Gastrocnemius medialis (tissue), 4 donors: ENCODE measurements around the gene NEDD4. TPM values are rescaled to one million over a fixed set of nuclear protein-coding genes. Genes with fewer than 3 reads are reported as not detected.

Source experiments
- ATAC-seq, 2 donors: fragments of 150-250 bp; one replicate each; pipeline ENCODE4 v1.9.1; 2016
- DNase-seq, 2 donors: peaks; one replicate each; pipeline ENCODE4 v3.0.0-alpha.2; 2019
- H3K27ac ChIP-seq, 4 donors: fragments of 200-600 bp; sonication (generic); 1 replicate in 1 of 4; 2 replicates in 3 of 4; pipeline ENCODE4 v1.5.1; 2016 to 2018; ENCODE audit warnings: mild to moderate bottlenecking in 2 of 4, moderate library complexity in 1 of 4
- H3K27me3 ChIP-seq, 3 donors: fragments of 200-600 bp; sonication (generic) in 2 of 3; 1 replicate in 1 of 3; 2 replicates in 2 of 3; pipeline versions ENCODE4 v1.5.1 to v1.6.0; 2016 to 2019; ENCODE audit warnings: mild to moderate bottlenecking in 1 of 3, moderate library complexity in 1 of 3
- H3K36me3 ChIP-seq, 2 donors: fragments of 200-600 bp; sonication (generic) in 1 of 2; one replicate each; pipeline ENCODE4 v1.5.1; 2017 to 2018
- H3K4me1 ChIP-seq, 2 donors: fragments of 200-600 bp; sonication (generic) in 1 of 2; one replicate each; pipeline ENCODE4 v1.5.1; 2016 to 2017; ENCODE audit warnings: mild to moderate bottlenecking in 2 of 2
- H3K4me3 ChIP-seq, 4 donors: fragments of 200-600 bp; sonication (generic) in 3 of 4; 1 replicate in 1 of 4; 2 replicates in 3 of 4; pipeline ENCODE4 v1.5.1; 2016 to 2019; ENCODE audit warnings: mild to moderate bottlenecking in 2 of 4
- H3K9me3 ChIP-seq, 3 donors: fragments of 200-600 bp; sonication (generic) in 2 of 3; 1 replicate in 1 of 3; 2 replicates in 2 of 3; pipeline ENCODE4 v1.5.1; 2016 to 2019
- POLR2A ChIP-seq, 2 donors: fragments of 450-650 bp; IDR thresholded peaks; one replicate each; pipeline ENCODE4 v1.6.1; 2017; ENCODE audit warnings: antibody characterized with exemption in 2 of 2, mild to moderate bottlenecking in 2 of 2, moderate library complexity in 2 of 2
- in situ Hi-C, 4 donors: fragments of 200-750 bp; cut with MboI; loops; one replicate each; pipeline versions ENCODE4 v1.15.0 to v1.8.0; 2017; ENCODE audit warnings: low sequenced_read_pairs in 4 of 4
- intact Hi-C: fragments of 100-400 bp; cut with DNase I; formaldehyde crosslinking; loops from one replicate; pipeline ENCODE4 v1.15.1; 2023; ENCODE audit warnings: low total_unique reads
- total RNA-seq, 4 donors: library from RNA; depleted of rRNA; stranded (reverse); fragments of >200 nt; gene quantifications; one replicate each; pipeline versions ENCODE4 v1.1.0 to v1.2.3, GENCODE V29; 2016
- TF ChIP-seq, protein P1 (sequence below), 5 experiments: fragments of 450-650 bp in 3 of 5; fragments of 200-600 bp in 2 of 5; sonication (generic) in 2 of 5; IDR thresholded peaks in 4 of 5; conservative IDR thresholded peaks in 1 of 5; 1 replicate in 4 of 5; 2 replicates in 1 of 5; pipeline ENCODE4 v1.5.1; 2016 to 2019; ENCODE audit warnings: antibody characterized with exemption in 5 of 5, mild to moderate bottlenecking in 3 of 5, moderate library complexity in 3 of 5

NEDD4 gene
- total RNA-seq, 4 donors from 2014 or later, result 45.4 to 475 (median 205) TPM

DNA sequence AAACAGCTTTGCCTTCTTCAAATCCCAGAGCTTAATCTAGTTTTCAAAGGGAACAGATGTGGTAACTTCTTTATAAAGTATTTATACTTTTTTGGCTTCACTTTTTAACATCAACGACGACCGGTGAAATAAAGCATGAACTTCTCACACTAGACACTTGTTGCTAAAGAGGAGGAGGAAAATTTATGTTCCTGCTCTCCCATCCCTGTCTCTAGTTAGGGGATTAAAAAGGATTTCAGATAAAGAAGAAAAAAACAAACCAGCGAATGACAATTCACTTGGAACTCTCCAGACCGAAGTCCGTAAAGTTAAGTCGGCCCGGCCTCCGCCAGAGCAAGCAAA, 672 bp downstream of the NEDD4 start:
- Histone ChIP-seq H3K9me3 (no peaks in the 10 kb centered on the region), H3K27me3 (no peaks in the 10 kb centered on the region), H3K4me3 (peak overlapping the region; percentile 80 to 99 (median 84)), H3K27ac (peak overlapping the region; percentile 85 to 96 (median 88)), H3K4me1 (peaks cover 9% of the 10 kb centered on the region in 2 donors), H3K36me3 (no peaks in the 10 kb centered on the region)
- TF ChIP-seq, protein P1, sequence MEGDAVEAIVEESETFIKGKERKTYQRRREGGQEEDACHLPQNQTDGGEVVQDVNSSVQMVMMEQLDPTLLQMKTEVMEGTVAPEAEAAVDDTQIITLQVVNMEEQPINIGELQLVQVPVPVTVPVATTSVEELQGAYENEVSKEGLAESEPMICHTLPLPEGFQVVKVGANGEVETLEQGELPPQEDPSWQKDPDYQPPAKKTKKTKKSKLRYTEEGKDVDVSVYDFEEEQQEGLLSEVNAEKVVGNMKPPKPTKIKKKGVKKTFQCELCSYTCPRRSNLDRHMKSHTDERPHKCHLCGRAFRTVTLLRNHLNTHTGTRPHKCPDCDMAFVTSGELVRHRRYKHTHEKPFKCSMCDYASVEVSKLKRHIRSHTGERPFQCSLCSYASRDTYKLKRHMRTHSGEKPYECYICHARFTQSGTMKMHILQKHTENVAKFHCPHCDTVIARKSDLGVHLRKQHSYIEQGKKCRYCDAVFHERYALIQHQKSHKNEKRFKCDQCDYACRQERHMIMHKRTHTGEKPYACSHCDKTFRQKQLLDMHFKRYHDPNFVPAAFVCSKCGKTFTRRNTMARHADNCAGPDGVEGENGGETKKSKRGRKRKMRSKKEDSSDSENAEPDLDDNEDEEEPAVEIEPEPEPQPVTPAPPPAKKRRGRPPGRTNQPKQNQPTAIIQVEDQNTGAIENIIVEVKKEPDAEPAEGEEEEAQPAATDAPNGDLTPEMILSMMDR (IDR thresholded peaks at IDR 0.05 in 4 of 5, conservative IDR thresholded peaks at IDR 0.05 in 1 of 5), result no peak
- TF ChIP-seq POLR2A (IDR thresholded peaks at IDR 0.05), result no peak
- intact Hi-C loops, result loop anchor here (2.0 to 10.0 kb wide), 4 partner anchors 60 to 250 kb away; partner anchors contain the start of gene RFX7
- DNase-seq, result no peak
- in situ Hi-C loops, result loop anchor here in 1 of 4 donors (25.0 kb wide), 1 partner anchor 245 kb away; the partner anchor contains the start of gene RFX7
- ATAC-seq, result no peak

DNA sequence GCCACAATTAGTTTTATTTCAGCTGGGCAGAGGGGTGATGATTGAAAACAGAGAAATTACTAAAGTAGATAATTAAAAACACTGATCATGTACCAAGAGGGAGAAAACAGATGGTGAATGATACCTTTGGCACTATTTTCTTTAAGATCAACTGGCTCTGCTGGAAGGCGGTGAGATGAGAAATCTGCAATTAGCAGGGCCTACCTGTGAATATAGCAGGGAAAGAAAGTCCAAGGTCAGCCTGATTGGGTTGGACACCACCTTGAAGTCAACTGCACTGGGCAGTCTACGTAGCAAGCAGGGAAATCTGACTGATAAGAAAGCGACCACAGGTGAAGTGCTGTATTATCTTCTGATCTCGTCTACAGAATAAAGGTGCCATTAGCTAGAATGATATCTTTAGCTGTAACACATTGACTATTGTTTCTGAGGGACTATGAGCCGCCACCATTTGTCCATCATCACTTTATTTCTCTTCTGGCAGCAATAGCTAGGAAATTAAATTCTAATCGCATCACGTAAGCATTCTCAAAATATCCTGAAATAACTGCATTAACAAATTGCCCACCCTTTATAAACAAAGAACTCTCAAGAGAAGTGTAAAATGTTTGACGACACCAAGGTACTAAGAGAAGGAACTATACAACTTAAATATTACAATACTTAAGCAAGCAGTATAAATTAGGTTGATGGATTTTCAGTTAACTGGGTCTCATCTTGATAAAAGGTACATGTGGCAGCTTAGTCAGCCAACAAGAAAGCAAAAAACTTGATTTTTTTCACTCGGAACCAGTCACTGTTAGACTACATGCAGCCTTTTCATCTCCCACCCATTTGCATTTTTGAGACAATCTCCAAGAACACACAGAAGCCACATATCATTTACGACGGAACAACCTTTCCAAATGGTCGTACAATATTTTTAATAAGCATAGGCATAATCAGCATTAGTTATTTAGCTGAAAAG, 1.3 kb downstream of the NEDD4 start:
- in situ Hi-C loops (loop anchor here in 1 of 4 donors (25.0 kb wide), 1 partner anchor 245 kb away; the partner anchor contains the start of gene RFX7), intact Hi-C loops (loop anchor here (2.0 to 10.0 kb wide), 4 partner anchors 61 to 251 kb away; partner anchors contain the start of gene RFX7)
- ATAC-seq (no peak), DNase-seq (no peak)
- Histone ChIP-seq H3K9me3 (no peaks in the 10 kb centered on the region), H3K4me3 (peak overlapping the region; percentile 80 to 99 (median 84)), H3K27ac (peak overlapping the region; percentile 85 to 96 (median 88)), H3K36me3 (no peaks in the 10 kb centered on the region), H3K27me3 (no peaks in the 10 kb centered on the region), H3K4me1 (peaks cover 9% of the 10 kb centered on the region in 2 donors)
- TF ChIP-seq, protein P1 (IDR thresholded peaks at IDR 0.05 in 4 of 5, conservative IDR thresholded peaks at IDR 0.05 in 1 of 5), result no peak
- TF ChIP-seq POLR2A (IDR thresholded peaks at IDR 0.05), result no peak

DNA sequence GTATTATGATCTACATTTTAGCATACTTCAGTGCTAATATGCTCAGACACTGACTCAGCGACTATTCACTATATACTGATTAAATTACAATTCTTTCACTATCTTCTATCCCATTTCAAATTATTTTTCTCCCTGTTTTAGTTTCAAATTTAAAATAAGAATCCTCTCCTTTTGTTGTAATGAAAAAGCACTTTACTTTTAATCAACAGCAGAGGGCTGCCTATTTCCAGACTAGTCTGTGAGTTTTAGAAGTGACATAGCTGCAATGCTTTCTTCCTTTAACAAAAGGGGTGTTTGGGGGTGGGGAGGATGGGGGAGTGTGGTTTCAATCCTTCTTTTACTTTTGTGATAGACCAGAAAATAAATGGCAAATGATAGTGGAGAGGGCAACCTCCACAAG, 2.4 kb downstream of the NEDD4 start:
- TF ChIP-seq, protein P1 (IDR thresholded peaks at IDR 0.05 in 4 of 5, conservative IDR thresholded peaks at IDR 0.05 in 1 of 5), result no peak
- no peak for TF ChIP-seq POLR2A (IDR thresholded peaks at IDR 0.05)
- in situ Hi-C loops, result loop anchor here in 1 of 4 donors (25.0 kb wide), 1 partner anchor 246 kb away; the partner anchor contains the start of gene RFX7
- no peaks in the 10 kb centered on the region for H3K9me3 ChIP-seq
- no peak for ATAC-seq
- DNase-seq, result no peak
- no peaks in the 10 kb centered on the region for H3K36me3 ChIP-seq
- intact Hi-C loops, result loop anchor here (10.0 kb wide), 1 partner anchor 126 kb away; no protein-coding TSS in a partner anchor
- peaks cover 9% of the 10 kb centered on the region in 2 donors for H3K4me1 ChIP-seq
- H3K27me3 ChIP-seq, result no peaks in the 10 kb centered on the region
- H3K27ac ChIP-seq, result peak overlapping the region in 2 of 4 donors; percentile 14 to 85
- H3K4me3 ChIP-seq, result no peak overlapping the region

DNA sequence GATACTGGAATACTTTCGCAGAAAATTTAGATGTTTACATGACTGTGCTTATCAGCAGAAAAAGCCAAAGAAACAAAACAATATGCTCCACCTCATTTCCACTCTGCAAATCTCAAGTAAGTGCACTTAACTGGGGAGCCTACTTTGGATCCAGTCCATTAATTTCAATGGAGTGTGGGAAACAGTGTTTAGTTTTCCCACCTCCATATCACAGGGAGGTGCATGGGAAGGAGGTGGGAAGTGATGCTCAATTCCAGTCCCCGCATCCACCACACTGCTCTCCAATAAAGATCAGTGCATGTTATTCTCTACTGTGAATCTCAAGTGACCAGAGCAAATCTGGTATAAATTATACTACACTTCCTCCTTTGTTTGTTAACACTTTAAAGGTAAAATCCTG, 2.9 kb downstream of the NEDD4 start:
- ATAC-seq (no peak), DNase-seq (no peak)
- Histone ChIP-seq H3K27ac (no peak overlapping the region), H3K9me3 (no peaks in the 10 kb centered on the region), H3K4me3 (no peak overlapping the region), H3K36me3 (no peaks in the 10 kb centered on the region), H3K4me1 (peaks cover 9% of the 10 kb centered on the region in 2 donors), H3K27me3 (no peaks in the 10 kb centered on the region)
- in situ Hi-C loops, result loop anchor here in 1 of 4 donors (25.0 kb wide), 1 partner anchor 247 kb away; the partner anchor contains the start of gene RFX7
- intact Hi-C loops, result loop anchor here (10.0 kb wide), 1 partner anchor 126 kb away; no protein-coding TSS in a partner anchor
- no peak for TF ChIP-seq POLR2A (IDR thresholded peaks at IDR 0.05)
- TF ChIP-seq, protein P1 (IDR thresholded peaks at IDR 0.05 in 4 of 5, conservative IDR thresholded peaks at IDR 0.05 in 1 of 5), result no peak
